CD4-positive, alpha-beta T cell (primary cell): ENCODE data around the gene CDKAL1. TPM values are rescaled to one million over a fixed set of nuclear protein-coding genes. Genes with fewer than 3 reads are reported as not detected.

Experiments
- ATAC-seq: fragments of 200-7000 bp; cut with Tn5 transposase; one replicate; pipeline ENCODE4 v1.10.0; 2022; ENCODE audit warnings: mild to moderate bottlenecking; ENCODE audit not compliant: poor library complexity
- CTCF ChIA-PET: fragments of 350-600 bp; sonication (Branson Sonifier 250); formaldehyde crosslinking; loops from one replicate; lab custom pipeline; 2021; ENCODE audit warnings: antibody characterized with exemption, inconsistent platforms; lab: Charles Lee
- POLR2A ChIA-PET: fragments of 350-600 bp; sonication (Branson Sonifier 250); formaldehyde crosslinking; loops from one replicate; lab custom pipeline; 2021; ENCODE audit warnings: antibody characterized with exemption, inconsistent platforms; lab: Charles Lee
- DNase-seq, 14 experiments: peaks; one replicate each; pipeline ENCODE4 v3.0.0-alpha.2; 2013 to 2020; ENCODE audit warnings: mixed read lengths in 2 of 14
- H3K27ac ChIP-seq, 2 donors: one replicate each; pipeline versions ENCODE4 v1.5.1 to v1.7.0; 2013; ENCODE audit warnings: low read length in 2 of 2, low read depth in 1 of 2, mild to moderate bottlenecking in 1 of 2
- H3K27me3 ChIP-seq, 2 experiments: 1 replicate in 1 of 2; 2 replicates in 1 of 2; pipeline versions ENCODE4 v1.6.1 to v1.7.0; 2013; ENCODE audit warnings: low read length in 2 of 2, control low read depth in 1 of 2, mild to moderate bottlenecking in 1 of 2, moderate library complexity in 1 of 2; ENCODE audit not compliant: insufficient read depth in 2 of 2, control insufficient read depth in 1 of 2
- H3K36me3 ChIP-seq: one replicate; pipeline ENCODE4 v1.6.1; 2013; ENCODE audit warnings: low read length, control low read depth; ENCODE audit not compliant: insufficient read depth
- H3K4me1 ChIP-seq: one replicate; pipeline ENCODE4 v1.6.1; 2013; ENCODE audit warnings: low read length, control low read depth; ENCODE audit not compliant: insufficient read depth
- H3K4me3 ChIP-seq: one replicate; pipeline ENCODE4 v1.5.1; 2013; ENCODE audit warnings: mild to moderate bottlenecking, low read length, moderate library complexity
- H3K9me3 ChIP-seq, 2 experiments: 1 replicate in 1 of 2; 2 replicates in 1 of 2; pipeline versions ENCODE4 v1.6.1 to v1.7.0; 2013; ENCODE audit warnings: low read length in 2 of 2, mild to moderate bottlenecking in 2 of 2, control low read depth in 1 of 2, moderate library complexity in 1 of 2; ENCODE audit not compliant: control insufficient read depth in 1 of 2, insufficient read depth in 1 of 2
- H3K27ac Mint-ChIP-seq: one replicate; pipeline ENCODE4 v1.8.0; 2020; ENCODE audit warnings: mixed read lengths
- H3K27me3 Mint-ChIP-seq: one replicate; pipeline ENCODE4 v1.8.0; 2021; ENCODE audit warnings: mixed read lengths
- H3K36me3 Mint-ChIP-seq: one replicate; pipeline ENCODE4 v1.8.0; 2021; ENCODE audit warnings: low read depth, mixed read lengths
- H3K4me1 Mint-ChIP-seq: one replicate; pipeline ENCODE4 v1.8.0; 2021; ENCODE audit warnings: low read depth, mixed read lengths
- H3K4me3 Mint-ChIP-seq: one replicate; pipeline ENCODE4 v1.8.0; 2020; ENCODE audit warnings: mild to moderate bottlenecking, mixed read lengths
- H3K9me3 Mint-ChIP-seq: one replicate; pipeline ENCODE4 v1.8.0; 2020; ENCODE audit warnings: mixed read lengths
- intact Hi-C, 2 experiments: fragments of 100-400 bp; cut with DNase I in 1 of 2; cut with micrococcal nuclease in 1 of 2; formaldehyde crosslinking; loops; one replicate each; pipeline versions ENCODE4 v1.15.1 to v1.9.0; 2023 to 2025; cut with DNase I, micrococcal nuclease
- total RNA-seq, 174 experiments: library from RNA in 2 of 174; stranded (reverse) in 2 of 174; gene quantifications; one replicate each; pipeline ENCODE4 v1.2.3 and lab custom pipeline; 2021 to 2026
- TF ChIP-seq, protein P1 (sequence below): fragments of 200-600 bp; IDR thresholded peaks from one replicate; pipeline ENCODE4 v1.8.0; 2022; ENCODE audit warnings: antibody characterized with exemption, mild to moderate bottlenecking

CDKAL1 gene
- total RNA-seq, 2 experiments from 2014 or later: 21.3 to 23.9 TPM

DNA sequence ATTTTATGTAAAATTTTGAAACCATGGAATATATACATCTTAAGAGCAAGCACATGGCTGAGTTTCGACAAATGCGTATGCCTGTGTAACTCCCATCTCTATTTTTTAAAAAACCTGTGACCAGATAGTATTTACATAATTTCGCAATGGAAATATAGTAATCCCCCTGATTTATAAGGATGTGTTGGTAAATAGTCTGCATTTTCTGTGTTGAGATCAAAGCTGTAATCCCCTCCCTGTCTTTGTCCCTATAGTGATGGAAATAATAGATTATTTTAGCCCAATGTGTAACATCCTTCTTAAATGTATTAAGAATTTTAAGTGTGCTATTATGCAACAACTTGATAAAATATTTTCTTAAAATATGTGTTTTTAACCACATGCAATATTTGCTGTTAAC, 267.3 kb downstream of the CDKAL1 start:
- ChIA-PET POLR2A (no interaction called here), CTCF (no interaction called here)
- Histone ChIP-seq H3K27me3 (no peaks in the 10 kb centered on the region), H3K36me3 (no peaks in the 10 kb centered on the region), H3K9me3 (peaks cover 3 to 6% of the 10 kb centered on the region in 2 experiments), H3K4me3 (no peak overlapping the region), H3K4me1 (no peaks in the 10 kb centered on the region), H3K27ac (no peak overlapping the region)
- peaks cover 15% of the 10 kb centered on the region for H3K9me3 Mint-ChIP-seq
- intact Hi-C loops: no loop called here
- peaks cover 78% of the 10 kb centered on the region for H3K36me3 Mint-ChIP-seq
- H3K4me1 Mint-ChIP-seq: no peaks in the 10 kb centered on the region
- no peaks in the 10 kb centered on the region for H3K27me3 Mint-ChIP-seq
- TF ChIP-seq, protein P1, sequence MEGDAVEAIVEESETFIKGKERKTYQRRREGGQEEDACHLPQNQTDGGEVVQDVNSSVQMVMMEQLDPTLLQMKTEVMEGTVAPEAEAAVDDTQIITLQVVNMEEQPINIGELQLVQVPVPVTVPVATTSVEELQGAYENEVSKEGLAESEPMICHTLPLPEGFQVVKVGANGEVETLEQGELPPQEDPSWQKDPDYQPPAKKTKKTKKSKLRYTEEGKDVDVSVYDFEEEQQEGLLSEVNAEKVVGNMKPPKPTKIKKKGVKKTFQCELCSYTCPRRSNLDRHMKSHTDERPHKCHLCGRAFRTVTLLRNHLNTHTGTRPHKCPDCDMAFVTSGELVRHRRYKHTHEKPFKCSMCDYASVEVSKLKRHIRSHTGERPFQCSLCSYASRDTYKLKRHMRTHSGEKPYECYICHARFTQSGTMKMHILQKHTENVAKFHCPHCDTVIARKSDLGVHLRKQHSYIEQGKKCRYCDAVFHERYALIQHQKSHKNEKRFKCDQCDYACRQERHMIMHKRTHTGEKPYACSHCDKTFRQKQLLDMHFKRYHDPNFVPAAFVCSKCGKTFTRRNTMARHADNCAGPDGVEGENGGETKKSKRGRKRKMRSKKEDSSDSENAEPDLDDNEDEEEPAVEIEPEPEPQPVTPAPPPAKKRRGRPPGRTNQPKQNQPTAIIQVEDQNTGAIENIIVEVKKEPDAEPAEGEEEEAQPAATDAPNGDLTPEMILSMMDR: no peak
- no peak overlapping the region for H3K4me3 Mint-ChIP-seq
- DNase-seq: no peak
- H3K27ac Mint-ChIP-seq: no peak overlapping the region
- no peak for ATAC-seq

DNA sequence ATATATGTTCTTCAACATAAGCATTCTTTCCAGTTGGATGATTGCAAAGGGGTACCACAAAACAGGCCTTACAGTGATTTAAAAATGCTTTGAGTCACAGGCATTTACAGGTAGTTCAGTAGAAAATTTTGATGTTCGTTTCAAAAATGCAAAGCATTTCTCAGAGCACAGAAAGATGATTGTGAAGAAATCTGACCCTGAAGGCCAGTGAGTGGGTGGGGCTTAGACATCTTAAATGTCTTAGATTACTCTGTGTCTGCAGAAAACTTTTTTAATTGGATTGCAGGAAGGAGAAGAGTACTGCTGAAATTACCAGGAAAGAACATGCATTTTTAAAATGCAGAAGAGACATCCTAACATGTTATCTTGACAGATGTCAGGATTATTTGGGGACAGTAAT, 268.3 kb downstream of the CDKAL1 start:
- no peak overlapping the region for H3K27ac ChIP-seq
- peaks cover 6 to 8% of the 10 kb centered on the region in 2 experiments for H3K9me3 ChIP-seq
- POLR2A ChIA-PET: no interaction called here
- no peaks in the 10 kb centered on the region for H3K4me1 ChIP-seq
- intact Hi-C loops: no loop called here
- H3K27ac Mint-ChIP-seq: no peak overlapping the region
- CTCF ChIA-PET: no interaction called here
- H3K4me1 Mint-ChIP-seq: no peaks in the 10 kb centered on the region
- no peaks in the 10 kb centered on the region for H3K27me3 ChIP-seq
- H3K27me3 Mint-ChIP-seq: no peaks in the 10 kb centered on the region
- TF ChIP-seq, protein P1: no peak
- no peak overlapping the region for H3K4me3 Mint-ChIP-seq
- DNase-seq: no peak
- peaks cover 10% of the 10 kb centered on the region for H3K9me3 Mint-ChIP-seq
- no peaks in the 10 kb centered on the region for H3K36me3 ChIP-seq
- no peak for ATAC-seq
- no peak overlapping the region for H3K4me3 ChIP-seq
- peaks cover 71% of the 10 kb centered on the region for H3K36me3 Mint-ChIP-seq

DNA sequence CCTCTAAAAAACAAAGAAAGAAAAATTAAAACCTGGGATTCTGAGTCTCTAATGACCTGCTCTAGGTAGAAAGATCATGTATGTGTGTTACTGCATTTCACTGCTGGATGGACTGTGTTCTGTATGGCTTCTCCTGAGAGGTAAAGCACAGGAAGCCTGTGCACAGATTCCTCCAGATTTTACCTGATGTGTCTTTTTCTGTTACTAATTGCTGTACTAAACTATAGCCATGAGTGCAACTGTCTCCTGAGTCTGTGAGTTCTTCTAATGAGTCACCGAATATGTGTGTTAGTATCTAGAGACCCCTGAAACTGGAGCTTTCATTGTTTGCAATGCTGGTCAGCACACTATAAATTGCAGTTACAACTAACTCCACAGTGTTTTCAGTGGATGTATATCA, 270.8 kb downstream of the CDKAL1 start:
- H3K27me3 Mint-ChIP-seq: no peaks in the 10 kb centered on the region
- Histone ChIP-seq H3K27me3 (no peaks in the 10 kb centered on the region), H3K36me3 (no peaks in the 10 kb centered on the region), H3K9me3 (peaks cover 4 to 6% of the 10 kb centered on the region in 2 experiments), H3K27ac (no peak overlapping the region), H3K4me1 (no peaks in the 10 kb centered on the region), H3K4me3 (no peak overlapping the region)
- H3K9me3 Mint-ChIP-seq: peaks cover 10% of the 10 kb centered on the region
- no peak overlapping the region for H3K4me3 Mint-ChIP-seq
- TF ChIP-seq, protein P1: no peak
- ATAC-seq (no peak), DNase-seq (no peak)
- POLR2A ChIA-PET: no interaction called here
- H3K36me3 Mint-ChIP-seq: peaks cover 62% of the 10 kb centered on the region
- intact Hi-C loops: no loop called here
- CTCF ChIA-PET: no interaction called here
- no peak overlapping the region for H3K27ac Mint-ChIP-seq
- no peaks in the 10 kb centered on the region for H3K4me1 Mint-ChIP-seq
